Uterus (tissue), 4 donors: Measurements from ENCODE around the gene HMCN1. TPM values are rescaled to one million over a fixed set of nuclear protein-coding genes. Genes with fewer than 3 reads are reported as not detected.
A peak's percentile ranks its signal among the peaks of the same experiment; 100 is the strongest.

Experiments used
- DNase-seq, 2 donors: peaks; one replicate each; pipeline ENCODE4 v3.0.0-alpha.2; 2019 to 2020
- H3K27ac ChIP-seq, 2 donors: fragments of 200-600 bp; sonication (generic); 1 replicate in 1 of 2; 2 replicates in 1 of 2; pipeline ENCODE4 v1.5.1; 2016 to 2018
- H3K27me3 ChIP-seq, 2 donors: fragments of 200-600 bp; sonication (generic); one replicate each; pipeline ENCODE4 v1.5.1; 2018 to 2019; ENCODE audit warnings: control low read depth in 1 of 2
- H3K36me3 ChIP-seq, 2 donors: fragments of 200-600 bp; sonication (generic); one replicate each; pipeline ENCODE4 v1.5.1; 2019; ENCODE audit warnings: control low read depth in 1 of 2
- H3K4me1 ChIP-seq, 2 donors: fragments of 200-600 bp; sonication (generic); one replicate each; pipeline ENCODE4 v1.5.1; 2018 to 2019; ENCODE audit warnings: control low read depth in 1 of 2
- H3K4me3 ChIP-seq, 2 donors: fragments of 200-600 bp; sonication (generic); 1 replicate in 1 of 2; 2 replicates in 1 of 2; pipeline ENCODE4 v1.5.1; 2018 to 2019; ENCODE audit warnings: mild to moderate bottlenecking in 1 of 2
- H3K9me3 ChIP-seq, 2 donors: fragments of 200-600 bp; sonication (generic); one replicate each; pipeline ENCODE4 v1.5.1; 2019; ENCODE audit warnings: control low read depth in 1 of 2
- CTCF ChIP-seq, 4 experiments: fragments of 200-600 bp in 2 of 4; fragments of 450-650 bp in 2 of 4; sonication (generic) in 2 of 4; IDR thresholded peaks; one replicate each; pipeline ENCODE4 v1.5.1; 2016 to 2019; ENCODE audit warnings: antibody characterized with exemption in 4 of 4, mild to moderate bottlenecking in 2 of 4, moderate library complexity in 1 of 4
- POLR2A ChIP-seq, 2 donors: fragments of 450-650 bp; IDR thresholded peaks; one replicate each; pipeline ENCODE4 v1.6.1; 2016; ENCODE audit warnings: antibody characterized with exemption in 2 of 2, mild to moderate bottlenecking in 1 of 2, moderate library complexity in 1 of 2
- intact Hi-C: fragments of 100-400 bp; cut with DNase I; formaldehyde crosslinking; loops from one replicate; pipeline ENCODE4 v1.15.1; 2023; ENCODE audit warnings: low total_unique reads
- total RNA-seq, 4 donors: library from RNA; depleted of rRNA in 3 of 4; stranded (reverse); fragments of >200 nt in 3 of 4; gene quantifications; one replicate each; pipeline versions ENCODE4 v1.1.0 to v1.2.4, GENCODE V29; 2014 to 2023
- donor health status: DM: yes; HTN: yes; CAD: no.

Gene HMCN1
- total RNA-seq: 10 to 100 TPM in 1 of 4 donors, 1 to 10 TPM in 2, under 1 TPM in 1; 0.59 to 92.9 (median 5.1) TPM

GRCh38 chr1:185733818-185734735 is at the start of gene HMCN1:
TSS of gene HMCN1 (plus strand) at chr1:185734391. CDS start at chr1:185734780, 389 bp downstream.
- H3K27me3 ChIP-seq: no peaks in the 10 kb centered on the region
- H3K27ac ChIP-seq: peak within 1 kb of the TSS; percentile 47 to 63
- H3K4me3 ChIP-seq: peak within 1 kb of the TSS; percentile 20 to 42
- intact Hi-C loops: no loop called here
- H3K4me1 ChIP-seq: peaks cover 0 to 8% of the 10 kb centered on the region in 2 donors
- DNase-seq: peak; percentile 68 to 72
- peak; percentile 45 to 49 for TF ChIP-seq POLR2A (IDR thresholded peaks at IDR 0.05)
- peak in 2 of 4 experiments; percentile 14 to 19 for TF ChIP-seq CTCF (IDR thresholded peaks at IDR 0.05)
- no peaks in the 10 kb centered on the region for H3K9me3 ChIP-seq
- no peaks in the 10 kb centered on the region for H3K36me3 ChIP-seq

GRCh38 chr1:185686821-185687778 is 47.1 kb upstream of the HMCN1 start:
- Histone ChIP-seq H3K4me1 (no peaks in the 10 kb centered on the region), H3K9me3 (no peaks in the 10 kb centered on the region), H3K4me3 (no peak overlapping the region), H3K27me3 (no peaks in the 10 kb centered on the region), H3K36me3 (no peaks in the 10 kb centered on the region), H3K27ac (no peak overlapping the region)
- no peak for DNase-seq
- intact Hi-C loops: no loop called here
- no peak for TF ChIP-seq POLR2A (IDR thresholded peaks at IDR 0.05)
- TF ChIP-seq CTCF (IDR thresholded peaks at IDR 0.05): no peak

GRCh38 chr1:185690527-185690926 is 43.7 kb upstream of the HMCN1 start:
- Histone ChIP-seq H3K9me3 (no peaks in the 10 kb centered on the region), H3K27ac (no peak overlapping the region), H3K27me3 (no peaks in the 10 kb centered on the region), H3K4me3 (no peak overlapping the region), H3K4me1 (no peaks in the 10 kb centered on the region), H3K36me3 (no peaks in the 10 kb centered on the region)
- intact Hi-C loops: no loop called here
- no peak for TF ChIP-seq CTCF (IDR thresholded peaks at IDR 0.05)
- no peak for TF ChIP-seq POLR2A (IDR thresholded peaks at IDR 0.05)
- DNase-seq: no peak

- peak overlapping the region in 1 of 2 donors; percentile 37 for H3K27ac ChIP-seq
- no peaks in the 10 kb centered on the region for H3K4me1 ChIP-seq
- H3K4me3 ChIP-seq: no peak overlapping the region
- no peaks in the 10 kb centered on the region for H3K27me3 ChIP-seq
- no peaks in the 10 kb centered on the region for H3K9me3 ChIP-seq
- no peak for DNase-seq
- H3K36me3 ChIP-seq: no peaks in the 10 kb centered on the region
- intact Hi-C loops: no loop called here
- TF ChIP-seq CTCF (IDR thresholded peaks at IDR 0.05): no peak
- TF ChIP-seq POLR2A (IDR thresholded peaks at IDR 0.05): no peak
Observed at GRCh38 chr1:185693654-185694053, 40.5 kb upstream of the HMCN1 start.
